ENCODE data around the gene RPL37A. TPM values are rescaled to one million over a fixed set of nuclear protein-coding genes. Genes with fewer than 3 reads are reported as not detected.

RPL37A gene
- total RNA-seq, 4 donors from 2014 or later = 59.1 to 1,456 (median 761) TPM

- in situ Hi-C loops (cut with MboI; ENCODE audit: low pct_ligation_motif_present in 1 of 4, low pct_unique_long_range_greater_than_20kb in 1 of 4, low sequenced_read_pairs in 3 of 4) = no loop called here
These were observed 11.9 kb upstream of the RPL37A start for GRCh38 chr2:216486708-216487107.

GRCh38 chr2:216490061-216490460 is 8.6 kb upstream of the RPL37A start:
- TF ChIP-seq EP300 (IDR thresholded peaks at IDR 0.05; ENCODE audit: low read depth) (no peak), POLR2AphosphoS5 (IDR thresholded peaks at IDR 0.05) (no peak), POLR2A (IDR thresholded peaks at IDR 0.05) (no peak), CTCF (IDR thresholded peaks at IDR 0.05) (no peak)
- intact Hi-C loops (cut with DNase I; ENCODE audit: low total_unique reads) (no loop called here), in situ Hi-C loops (cut with MboI; ENCODE audit: low pct_ligation_motif_present in 1 of 4, low pct_unique_long_range_greater_than_20kb in 1 of 4, low sequenced_read_pairs in 3 of 4) (no loop called here)
- Histone ChIP-seq H3K27me3 (no peaks in the 10 kb centered on the region), H3K4me1 (no peaks in the 10 kb centered on the region), H3K36me3 (no peaks in the 10 kb centered on the region), H3K9me3 (no peaks in the 10 kb centered on the region), H3K4me3 (no peak overlapping the region), H3K27ac (no peak overlapping the region)
- WGBS, 2 donors (ENCODE audit: low coverage in 1 of 2) = 76 to 82% methylated on average over 1 of the region's 1 CpG
- DNase-seq = no peak

More at GRCh38 chr2:216486708-216487107, 11.9 kb upstream of the RPL37A start:
- TF ChIP-seq CTCF (IDR thresholded peaks at IDR 0.05) (no peak), POLR2AphosphoS5 (IDR thresholded peaks at IDR 0.05) (no peak), POLR2A (IDR thresholded peaks at IDR 0.05) (no peak)
- Histone ChIP-seq H3K36me3 (peaks cover 0 to 10% (median 0%) of the 10 kb centered on the region in 4 donors), H3K27ac (no peak overlapping the region), H3K27me3 (no peaks in the 10 kb centered on the region), H3K4me1 (no peaks in the 10 kb centered on the region), H3K4me3 (no peak overlapping the region), H3K9me3 (no peaks in the 10 kb centered on the region)
- 68% methylated on average over 4 of the region's 4 CpGs; no CpG with 5 or more reads in 1 of the 2 donors for WGBS, 2 donors (ENCODE audit: low coverage in 1 of 2)
- intact Hi-C loops (cut with DNase I; ENCODE audit: low total_unique reads) = no loop called here
- DNase-seq = no peak

DNA sequence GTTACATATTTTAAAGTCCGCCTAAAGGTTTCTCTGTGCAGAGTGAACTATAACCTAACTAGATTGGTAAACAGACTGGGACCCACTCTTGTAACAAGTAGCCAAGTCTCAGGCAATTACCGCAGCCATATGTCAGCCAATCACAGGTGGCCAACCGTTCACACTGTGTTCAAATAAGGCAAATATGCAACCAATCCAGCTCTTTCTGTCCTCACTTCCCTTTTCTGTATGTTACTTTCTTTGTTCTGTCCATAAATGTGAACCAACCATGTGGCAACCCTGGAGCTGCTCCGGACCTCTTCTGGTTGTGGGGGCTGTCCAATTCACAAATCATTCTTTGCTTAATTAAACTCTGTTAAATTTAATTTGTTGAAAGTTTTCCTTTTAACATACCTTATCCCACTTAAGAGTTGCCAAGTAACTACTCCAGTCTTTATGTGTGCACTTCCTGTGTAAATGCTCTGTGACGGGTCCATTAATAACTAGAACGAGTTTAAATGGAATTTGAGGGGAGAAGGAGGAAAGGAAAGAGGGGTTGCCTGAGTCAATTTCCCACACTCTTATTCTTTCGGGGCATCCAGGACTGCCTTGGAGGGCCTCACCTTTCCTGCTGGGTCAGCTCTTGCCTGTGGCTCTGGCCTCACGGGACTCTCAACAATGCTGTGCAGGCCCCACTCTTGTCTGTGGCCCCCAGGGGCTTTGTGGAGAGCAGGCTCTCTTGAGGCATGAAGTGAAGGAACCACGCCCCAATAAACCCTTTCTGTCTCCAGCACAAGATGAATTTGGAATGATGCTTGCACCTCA is 6.6 kb upstream of the RPL37A start:
- 73 to 84% methylated on average over 6 to 9 of the region's 9 CpGs for WGBS, 2 donors (ENCODE audit: low coverage in 1 of 2)
- H3K9me3 ChIP-seq = no peaks in the 10 kb centered on the region
- H3K4me3 ChIP-seq = no peak overlapping the region
- intact Hi-C loops (cut with DNase I; ENCODE audit: low total_unique reads) = no loop called here
- no peaks in the 10 kb centered on the region for H3K4me1 ChIP-seq
- H3K27ac ChIP-seq = no peak overlapping the region
- in situ Hi-C loops (cut with MboI; ENCODE audit: low pct_ligation_motif_present in 1 of 4, low pct_unique_long_range_greater_than_20kb in 1 of 4, low sequenced_read_pairs in 3 of 4) = no loop called here
- H3K36me3 ChIP-seq = no peaks in the 10 kb centered on the region
- no peak for DNase-seq
- no peaks in the 10 kb centered on the region for H3K27me3 ChIP-seq
- TF ChIP-seq CTCF (IDR thresholded peaks at IDR 0.05) (no peak), EP300 (IDR thresholded peaks at IDR 0.05; ENCODE audit: low read depth) (no peak), POLR2A (IDR thresholded peaks at IDR 0.05) (no peak), POLR2AphosphoS5 (IDR thresholded peaks at IDR 0.05) (no peak)

GRCh38 chr2:216492597-216493333 is 5.9 kb upstream of the RPL37A start:
- no peaks in the 10 kb centered on the region for H3K36me3 ChIP-seq
- H3K4me3 ChIP-seq = no peak overlapping the region
- no peaks in the 10 kb centered on the region for H3K9me3 ChIP-seq
- intact Hi-C loops (cut with DNase I; ENCODE audit: low total_unique reads) (no loop called here), in situ Hi-C loops (cut with MboI; ENCODE audit: low pct_ligation_motif_present in 1 of 4, low pct_unique_long_range_greater_than_20kb in 1 of 4, low sequenced_read_pairs in 3 of 4) (no loop called here)
- TF ChIP-seq POLR2A (IDR thresholded peaks at IDR 0.05) (no peak), CTCF (IDR thresholded peaks at IDR 0.05) (no peak), POLR2AphosphoS5 (IDR thresholded peaks at IDR 0.05) (no peak), EP300 (IDR thresholded peaks at IDR 0.05; ENCODE audit: low read depth) (no peak)
- no peaks in the 10 kb centered on the region for H3K27me3 ChIP-seq
- H3K27ac ChIP-seq = no peak overlapping the region
- H3K4me1 ChIP-seq = peaks cover 0 to 5% (median 2%) of the 10 kb centered on the region in 4 donors
- 35 to 76% methylated on average over 2 to 6 of the region's 6 CpGs for WGBS, 2 donors (ENCODE audit: low coverage in 1 of 2)
- no peak for DNase-seq
